Measurements from ENCODE around the gene ENO3.

GRCh38 chr17:4972322-4972721 lies 21.4 kb downstream of the ENO3 start:
- TF ChIP-seq CTCF (IDR thresholded peaks at IDR 0.05) (no peak), POLR2A (IDR thresholded peaks at IDR 0.05) (no peak)
